ENCODE data around the gene SCN1B. TPM values are rescaled to one million over a fixed set of nuclear protein-coding genes. Genes with fewer than 3 reads are reported as not detected.
A peak's percentile ranks its signal among the peaks of the same experiment; 100 is the strongest.
"Not testable (repeated sequence)": the region's sequence is repeated elsewhere in the genome, so short reads cannot be mapped to it uniquely, and the experiment has no call there.

Gene SCN1B
- total RNA-seq, 1 donor from 2014 or later = 8.6 TPM

DNA sequence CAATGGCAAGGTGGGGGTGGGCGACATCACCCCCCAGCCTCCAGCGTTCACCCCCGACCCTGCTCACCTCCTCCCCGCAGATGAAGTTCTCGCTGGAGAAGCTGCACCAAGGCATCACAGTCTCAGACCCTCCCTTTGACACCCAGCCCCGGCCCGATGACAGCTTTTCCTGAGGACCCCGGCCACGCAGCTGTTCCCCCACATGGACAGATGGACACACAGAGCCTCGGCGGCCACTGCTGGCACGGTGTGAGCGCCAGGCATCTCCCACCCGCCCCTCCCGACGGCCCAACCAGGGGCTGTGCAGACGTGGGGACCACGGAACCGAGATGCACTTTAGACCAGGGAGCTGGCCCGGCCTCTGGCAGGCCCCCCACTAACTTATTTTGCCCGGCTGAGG, 4.3 kb upstream of the SCN1B start:
- no peak overlapping the region for H3K4me3 ChIP-seq
- no peaks in the 10 kb centered on the region for H3K27me3 ChIP-seq
- DNase-seq (ENCODE audit: extremely low spot score in 2 of 2) = no peak
- H3K9me3 ChIP-seq = no peaks in the 10 kb centered on the region
- H3K4me1 ChIP-seq = peaks cover 7% of the 10 kb centered on the region
- TF ChIP-seq, protein P1, sequence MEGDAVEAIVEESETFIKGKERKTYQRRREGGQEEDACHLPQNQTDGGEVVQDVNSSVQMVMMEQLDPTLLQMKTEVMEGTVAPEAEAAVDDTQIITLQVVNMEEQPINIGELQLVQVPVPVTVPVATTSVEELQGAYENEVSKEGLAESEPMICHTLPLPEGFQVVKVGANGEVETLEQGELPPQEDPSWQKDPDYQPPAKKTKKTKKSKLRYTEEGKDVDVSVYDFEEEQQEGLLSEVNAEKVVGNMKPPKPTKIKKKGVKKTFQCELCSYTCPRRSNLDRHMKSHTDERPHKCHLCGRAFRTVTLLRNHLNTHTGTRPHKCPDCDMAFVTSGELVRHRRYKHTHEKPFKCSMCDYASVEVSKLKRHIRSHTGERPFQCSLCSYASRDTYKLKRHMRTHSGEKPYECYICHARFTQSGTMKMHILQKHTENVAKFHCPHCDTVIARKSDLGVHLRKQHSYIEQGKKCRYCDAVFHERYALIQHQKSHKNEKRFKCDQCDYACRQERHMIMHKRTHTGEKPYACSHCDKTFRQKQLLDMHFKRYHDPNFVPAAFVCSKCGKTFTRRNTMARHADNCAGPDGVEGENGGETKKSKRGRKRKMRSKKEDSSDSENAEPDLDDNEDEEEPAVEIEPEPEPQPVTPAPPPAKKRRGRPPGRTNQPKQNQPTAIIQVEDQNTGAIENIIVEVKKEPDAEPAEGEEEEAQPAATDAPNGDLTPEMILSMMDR (IDR thresholded peaks at IDR 0.05) = no peak
- TF ChIP-seq POLR2A (IDR thresholded peaks at IDR 0.05) (no peak), POLR2AphosphoS5 (IDR thresholded peaks at IDR 0.05; ENCODE audit: insufficient read depth in 1 of 2, low read depth in 1 of 2) (no peak)
- intact Hi-C loops (cut with DNase I) = no loop called here
- H3K27ac ChIP-seq = no peak overlapping the region
- H3K36me3 ChIP-seq = peaks cover 6 to 36% of the 10 kb centered on the region in 2 donors

DNA sequence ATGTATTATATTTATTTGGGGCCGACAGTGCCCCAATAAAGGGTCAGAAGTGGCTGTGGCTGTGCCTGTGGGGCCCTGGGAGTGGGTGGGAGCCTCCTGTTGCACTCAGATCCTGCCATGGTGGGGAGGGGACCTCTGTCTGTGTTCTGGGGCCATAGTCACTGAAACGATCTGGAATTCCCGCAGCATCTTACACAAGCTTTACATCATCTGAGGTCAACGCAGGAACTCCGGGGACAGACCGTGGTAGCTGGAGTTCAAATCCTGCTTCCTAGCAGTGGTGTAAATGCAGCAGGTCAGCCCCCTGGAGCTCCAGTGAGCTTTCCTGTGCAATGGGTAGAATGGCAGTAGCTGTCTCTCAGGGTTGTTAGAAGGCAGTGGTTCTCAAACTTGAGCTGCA, 3.9 kb upstream of the SCN1B start:
- peaks cover 2 to 31% of the 10 kb centered on the region in 2 donors for H3K36me3 ChIP-seq
- DNase-seq (ENCODE audit: extremely low spot score in 2 of 2) = no peak
- TF ChIP-seq, protein P1 (IDR thresholded peaks at IDR 0.05) = no peak
- no peak for TF ChIP-seq POLR2A (IDR thresholded peaks at IDR 0.05)
- TF ChIP-seq POLR2AphosphoS5 (IDR thresholded peaks at IDR 0.05; ENCODE audit: insufficient read depth in 1 of 2, low read depth in 1 of 2) = no peak
- H3K4me1 ChIP-seq = peaks cover 7% of the 10 kb centered on the region
- no peaks in the 10 kb centered on the region for H3K9me3 ChIP-seq
- H3K27ac ChIP-seq = no peak overlapping the region
- H3K4me3 ChIP-seq = no peak overlapping the region
- no peaks in the 10 kb centered on the region for H3K27me3 ChIP-seq
- intact Hi-C loops (cut with DNase I) = no loop called here

DNA sequence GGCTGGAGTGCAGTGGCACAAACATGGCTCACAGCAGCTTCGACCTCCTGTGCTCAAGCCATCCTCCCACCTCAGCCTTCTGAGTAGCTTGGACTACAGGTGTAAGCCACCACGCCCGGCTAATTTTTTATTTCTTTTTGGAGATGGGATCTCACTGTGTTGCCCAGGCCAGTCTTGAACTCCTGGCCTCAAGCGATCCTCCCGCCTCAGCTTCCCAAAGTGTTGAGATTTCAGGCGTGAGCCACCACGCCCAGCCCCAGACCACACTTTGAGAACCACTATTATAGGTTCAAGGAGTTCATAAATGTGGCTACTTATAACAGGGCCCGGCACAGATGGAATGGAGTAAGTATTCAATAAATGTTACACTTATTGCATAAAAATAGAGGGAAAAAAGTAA, 3.3 kb upstream of the SCN1B start:
- no peak for DNase-seq (ENCODE audit: extremely low spot score in 2 of 2)
- Histone ChIP-seq H3K27ac (no peak overlapping the region), H3K36me3 (peaks cover 0 to 26% of the 10 kb centered on the region in 2 donors), H3K4me3 (no peak overlapping the region), H3K4me1 (peaks cover 13% of the 10 kb centered on the region), H3K9me3 (no peaks in the 10 kb centered on the region), H3K27me3 (no peaks in the 10 kb centered on the region)
- TF ChIP-seq POLR2A (IDR thresholded peaks at IDR 0.05) (no peak), POLR2AphosphoS5 (IDR thresholded peaks at IDR 0.05; ENCODE audit: insufficient read depth in 1 of 2, low read depth in 1 of 2) (no peak)
- TF ChIP-seq, protein P1 (IDR thresholded peaks at IDR 0.05) = no peak
- intact Hi-C loops (cut with DNase I) = no loop called here

DNA sequence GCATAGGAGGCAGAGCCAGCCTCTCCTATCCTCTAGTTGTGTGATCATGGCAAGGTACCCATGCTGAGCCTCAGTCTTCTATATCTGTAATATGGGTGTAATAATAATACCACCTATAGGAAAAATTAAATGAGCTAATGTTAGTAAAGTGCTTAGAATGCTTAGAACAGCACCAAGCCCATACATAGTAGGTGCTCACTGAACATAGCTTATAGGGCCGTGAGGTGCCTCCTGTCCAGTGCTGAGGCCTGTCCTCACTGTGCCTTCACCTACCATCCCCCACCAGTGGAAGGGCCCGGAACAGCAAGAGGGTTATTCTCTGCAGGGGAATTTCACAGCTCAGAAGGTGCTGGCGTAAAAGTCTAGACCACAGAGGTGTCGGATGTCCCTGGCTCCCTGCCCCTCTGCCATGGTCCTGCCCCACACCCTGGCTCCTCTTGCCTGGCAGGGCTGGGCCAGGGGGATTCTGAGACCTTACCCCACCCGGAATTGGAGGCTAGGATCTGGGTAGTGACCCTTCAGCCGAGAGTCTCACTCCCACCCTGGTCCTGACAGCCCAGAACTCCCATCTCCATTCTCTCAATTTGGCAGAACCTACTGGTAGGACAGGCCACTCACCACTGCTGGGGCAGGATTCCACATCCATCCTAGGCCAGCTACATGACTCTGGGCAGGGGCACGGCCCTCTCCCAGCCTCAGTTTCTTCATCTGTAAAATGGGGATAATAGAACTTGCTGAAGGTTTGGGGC, 2.2 kb upstream of the SCN1B start:
- H3K4me3 ChIP-seq = no peak overlapping the region
- H3K9me3 ChIP-seq = no peaks in the 10 kb centered on the region
- TF ChIP-seq POLR2A (IDR thresholded peaks at IDR 0.05) (no peak), POLR2AphosphoS5 (IDR thresholded peaks at IDR 0.05; ENCODE audit: insufficient read depth in 1 of 2, low read depth in 1 of 2) (no peak)
- TF ChIP-seq, protein P1 (IDR thresholded peaks at IDR 0.05) = no peak
- H3K4me1 ChIP-seq = peaks cover 14% of the 10 kb centered on the region
- DNase-seq (ENCODE audit: extremely low spot score in 2 of 2) = no peak
- H3K27ac ChIP-seq = no peak overlapping the region
- intact Hi-C loops (cut with DNase I) = no loop called here
- peaks cover 0 to 16% of the 10 kb centered on the region in 2 donors for H3K36me3 ChIP-seq
- H3K27me3 ChIP-seq = no peaks in the 10 kb centered on the region

DNA sequence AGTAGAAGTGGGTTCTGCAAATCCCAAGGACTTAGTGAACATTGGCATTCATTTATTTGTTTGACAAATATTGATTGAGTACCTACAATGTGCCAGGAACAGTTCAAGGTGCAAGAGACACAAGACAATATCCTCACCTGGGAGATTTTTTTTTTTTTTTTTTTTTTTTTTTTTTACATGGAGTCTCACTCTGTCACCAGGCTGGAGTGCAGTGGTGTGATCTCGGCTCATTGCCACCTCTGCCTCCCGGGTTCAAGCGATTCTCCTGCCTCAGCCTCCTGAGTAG, 1.7 kb upstream of the SCN1B start:
- H3K27ac ChIP-seq; H3K4me3 ChIP-seq; intact Hi-C loops (cut with DNase I); H3K27me3 ChIP-seq; DNase-seq (ENCODE audit: extremely low spot score in 2 of 2); H3K9me3 ChIP-seq: not testable (repeated sequence)
- Histone ChIP-seq H3K36me3 (peaks cover 0 to 12% of the 10 kb centered on the region in 2 donors), H3K4me1 (peaks cover 14% of the 10 kb centered on the region)

DNA sequence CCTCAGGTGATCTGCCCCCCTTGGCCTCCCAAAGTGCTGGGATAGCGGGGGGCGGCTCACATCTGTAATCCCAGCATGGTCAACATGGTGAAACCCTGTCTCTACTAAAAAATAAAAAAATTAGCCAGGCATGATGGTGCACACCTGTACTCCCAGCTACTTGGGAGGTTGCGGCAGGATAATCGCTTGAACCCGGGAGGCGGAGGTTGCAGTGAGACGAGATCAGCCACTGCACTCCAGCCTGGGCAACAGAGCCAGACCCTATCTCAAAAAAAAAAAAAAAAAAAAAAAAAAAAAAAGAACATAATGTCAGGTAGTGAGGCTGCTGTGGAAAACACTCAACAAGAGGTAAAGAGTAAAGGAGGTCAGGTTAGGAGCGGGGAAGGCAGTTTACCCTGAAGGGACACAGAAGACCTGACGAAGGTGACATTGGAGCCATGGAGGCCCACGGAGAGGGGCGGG, 964 bp upstream of the SCN1B start:
- DNase-seq (ENCODE audit: extremely low spot score in 2 of 2); H3K27me3 ChIP-seq; H3K4me3 ChIP-seq; intact Hi-C loops (cut with DNase I); H3K36me3 ChIP-seq; H3K9me3 ChIP-seq: not testable (repeated sequence)
- Histone ChIP-seq H3K4me1 (peaks cover 14% of the 10 kb centered on the region), H3K27ac (peak overlapping the region; percentile 56)
